Activated gamma-delta T cell treated with anti-CD3 and anti-CD28 coated beads, Interleukin-2, amount 50 U/mL, for 16 hours (primary cell): ENCODE measurements around the gene PICK1.

Experiments used
- DNase-seq: peaks from one replicate; pipeline ENCODE4 v3.0.0-alpha.2; 2020; ENCODE audit warnings: low read depth

The PICK1 gene

GRCh38 chr22:38056969-38057891, at the start of gene PICK1:
TSS of gene PICK1 (plus strand) at chr22:38057404. CDS start at chr22:38057810, 406 bp downstream.
- peak; percentile 59 for DNase-seq

DNA sequence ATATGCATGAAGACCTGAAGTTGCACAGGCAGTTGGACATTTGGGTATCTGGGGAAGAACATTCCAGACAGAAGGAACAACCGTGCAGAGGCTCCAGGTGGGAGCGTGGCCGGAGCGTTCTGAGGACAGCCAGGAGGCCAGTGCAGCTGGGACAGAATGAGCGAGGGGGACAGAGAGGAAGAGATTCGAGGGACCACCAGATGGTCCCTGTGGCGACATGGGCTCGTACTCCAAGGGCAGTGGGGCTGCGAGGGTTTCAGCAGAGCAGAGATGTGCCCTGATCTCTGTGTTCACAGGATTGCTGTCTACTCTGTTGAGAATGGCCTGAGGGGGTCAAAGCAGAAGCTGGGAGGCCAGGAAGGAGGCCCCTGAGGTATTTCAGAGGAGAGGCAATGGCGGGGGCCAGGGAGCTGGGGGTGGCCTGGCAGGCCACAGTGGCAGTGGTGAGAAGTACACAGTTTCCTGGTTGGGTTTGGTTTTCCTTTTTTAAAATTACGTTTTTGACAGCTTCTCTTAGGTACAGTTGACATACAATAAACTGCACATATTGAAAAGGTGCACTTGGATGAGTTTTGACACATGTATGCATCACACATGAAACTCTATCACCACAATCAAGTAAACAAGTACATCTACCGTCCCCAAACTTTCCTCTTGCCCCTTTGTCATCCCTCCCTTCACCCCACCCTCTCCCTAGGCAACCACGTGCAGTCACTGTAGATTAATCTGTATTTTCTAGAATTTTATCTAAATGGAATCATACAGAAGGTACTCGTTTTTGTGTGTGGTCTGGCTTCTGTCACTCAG, 48.0 kb upstream of the PICK1 start:
- no peak for DNase-seq

GRCh38 chr22:38012604-38013072, 44.6 kb upstream of the PICK1 start:
- no peak for DNase-seq

DNA sequence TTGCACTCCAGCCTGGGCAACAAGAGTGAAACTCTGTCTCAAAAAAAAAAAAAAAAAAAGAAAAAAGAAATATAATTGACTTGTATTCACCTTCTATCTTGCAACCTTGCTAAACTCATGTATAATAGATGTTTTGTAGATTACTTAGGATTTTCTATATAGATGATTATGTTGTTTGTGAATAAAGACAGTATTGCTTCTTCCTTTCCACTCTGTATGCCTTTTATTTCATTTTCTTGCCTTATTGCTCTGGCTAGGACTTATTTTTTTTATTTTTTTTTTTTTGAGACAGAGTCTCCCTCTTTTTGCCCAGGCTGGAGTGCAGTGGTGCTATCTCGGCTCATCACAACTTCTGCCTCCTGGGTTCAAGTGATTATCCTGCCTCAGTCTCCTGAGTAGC, 43.1 kb upstream of the PICK1 start:
- no peak for DNase-seq

DNA sequence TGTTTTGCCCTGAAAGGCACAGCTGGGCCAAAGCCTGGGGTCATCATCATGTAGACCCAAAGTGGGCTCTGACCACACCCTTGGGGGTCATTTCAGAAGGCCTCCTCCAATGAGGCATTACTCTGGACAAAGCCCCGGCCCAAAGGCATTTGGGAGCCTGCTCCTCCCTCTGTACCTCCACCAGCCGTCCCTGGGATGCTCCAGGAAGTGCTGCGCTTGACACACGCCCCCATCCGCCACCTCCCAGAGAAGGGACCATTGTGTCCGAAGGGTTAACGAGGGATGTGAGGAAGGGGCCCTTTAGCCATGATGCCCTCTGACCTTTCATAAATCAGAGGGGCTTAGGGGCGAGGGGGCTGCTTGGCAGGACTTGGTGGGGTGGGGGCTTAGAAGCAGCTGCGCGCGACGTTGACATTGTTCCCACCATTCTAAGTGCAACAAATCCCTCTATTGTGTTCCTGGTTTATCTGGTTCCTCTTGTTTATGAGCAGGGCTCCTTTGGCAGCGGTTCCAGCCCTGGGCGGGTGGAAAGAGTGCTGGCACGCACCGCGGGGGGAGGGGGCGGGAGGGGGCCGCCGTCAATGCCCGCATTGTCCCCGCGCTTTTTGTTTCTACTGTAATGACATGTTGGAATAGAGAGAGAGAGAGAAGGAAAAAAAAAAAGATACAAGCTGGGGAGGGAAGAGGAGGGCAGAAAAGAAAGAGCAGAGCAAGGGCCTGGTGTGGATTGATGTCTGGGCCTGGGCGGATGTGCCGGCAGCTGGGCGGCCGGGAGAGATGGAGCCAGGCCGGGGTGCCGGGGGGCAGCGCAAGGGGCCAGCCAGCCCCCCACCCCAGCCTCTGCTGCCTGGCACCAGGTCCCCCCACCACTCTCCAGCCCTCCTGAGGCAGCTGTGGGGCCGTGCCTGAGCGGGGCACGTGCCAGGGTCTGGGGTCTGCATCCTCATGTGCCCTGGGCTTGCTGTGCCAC, 40.7 kb upstream of the PICK1 start:
- no peak for DNase-seq

- DNase-seq = no peak
These were observed 39.8 kb upstream of the PICK1 start for GRCh38 chr22:38017272-38017920.

- DNase-seq = no peak
These were observed 39.0 kb upstream of the PICK1 start for GRCh38 chr22:38017939-38018885.

DNA sequence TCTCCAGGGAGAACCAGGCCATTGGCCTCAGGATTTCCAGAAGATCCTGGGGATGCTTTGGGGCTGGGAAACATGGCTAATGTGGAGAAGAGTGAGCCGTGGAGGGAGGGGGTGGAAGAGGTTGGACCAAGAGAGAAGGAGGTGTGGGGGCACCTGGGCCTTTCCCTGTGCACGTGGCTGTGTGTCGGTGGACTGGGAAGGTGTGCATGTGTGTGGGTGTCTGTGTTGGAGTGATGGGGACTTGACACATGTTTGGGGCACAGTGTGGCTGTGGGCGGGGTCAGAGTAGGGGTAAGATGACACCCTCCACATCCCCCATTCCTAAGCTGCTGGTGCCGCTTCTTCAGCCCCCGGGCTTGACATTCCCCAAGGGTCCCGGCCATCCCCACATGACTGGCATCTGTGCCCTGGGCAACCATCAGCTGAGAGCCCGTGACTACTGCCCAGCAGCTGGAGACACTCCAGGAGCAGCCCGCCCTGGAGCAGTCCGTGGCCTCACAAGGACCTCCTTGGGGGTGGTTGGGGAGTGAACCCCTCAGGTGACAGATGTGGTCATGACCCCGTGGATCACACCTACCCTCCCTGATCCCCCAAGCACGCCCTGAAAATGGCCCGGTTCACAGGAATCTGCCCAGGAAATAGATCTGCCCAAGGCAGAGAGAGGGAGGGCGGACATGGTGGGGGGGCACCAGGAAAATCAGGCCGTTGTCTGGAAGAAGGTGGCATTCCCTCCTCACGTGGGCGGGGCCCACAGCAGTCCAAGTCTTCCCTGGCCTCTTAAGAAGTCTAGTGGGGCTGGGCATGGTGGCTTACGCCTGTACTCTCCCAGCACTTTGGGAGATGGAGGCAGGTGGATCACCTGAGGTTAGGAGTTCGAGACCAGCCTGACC, 38.0 kb upstream of the PICK1 start:
- no peak for DNase-seq

GRCh38 chr22:38021206-38021605, 36.0 kb upstream of the PICK1 start:
- DNase-seq = no peak

- no peak for DNase-seq
These were observed 34.2 kb upstream of the PICK1 start for GRCh38 chr22:38023045-38023444.

DNA sequence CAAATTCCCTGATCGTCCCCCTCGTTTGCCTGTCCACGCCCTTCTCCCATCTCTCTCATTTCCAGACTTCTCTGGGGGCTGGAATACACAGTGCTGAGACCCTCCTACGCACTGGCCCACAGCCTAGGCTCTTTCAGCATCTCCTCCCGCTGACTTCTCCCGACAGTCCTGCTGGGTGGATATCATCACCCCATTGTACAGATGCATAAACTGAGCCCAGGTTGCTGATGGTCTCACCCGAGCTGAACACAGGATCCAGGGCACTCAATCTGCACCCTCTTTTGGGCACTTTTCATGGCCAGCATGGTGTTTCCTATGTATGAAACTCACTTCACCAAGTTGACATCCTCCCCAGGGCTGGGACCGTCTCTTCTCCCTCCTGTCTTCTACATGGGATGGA, 31.7 kb upstream of the PICK1 start:
- no peak for DNase-seq

DNA sequence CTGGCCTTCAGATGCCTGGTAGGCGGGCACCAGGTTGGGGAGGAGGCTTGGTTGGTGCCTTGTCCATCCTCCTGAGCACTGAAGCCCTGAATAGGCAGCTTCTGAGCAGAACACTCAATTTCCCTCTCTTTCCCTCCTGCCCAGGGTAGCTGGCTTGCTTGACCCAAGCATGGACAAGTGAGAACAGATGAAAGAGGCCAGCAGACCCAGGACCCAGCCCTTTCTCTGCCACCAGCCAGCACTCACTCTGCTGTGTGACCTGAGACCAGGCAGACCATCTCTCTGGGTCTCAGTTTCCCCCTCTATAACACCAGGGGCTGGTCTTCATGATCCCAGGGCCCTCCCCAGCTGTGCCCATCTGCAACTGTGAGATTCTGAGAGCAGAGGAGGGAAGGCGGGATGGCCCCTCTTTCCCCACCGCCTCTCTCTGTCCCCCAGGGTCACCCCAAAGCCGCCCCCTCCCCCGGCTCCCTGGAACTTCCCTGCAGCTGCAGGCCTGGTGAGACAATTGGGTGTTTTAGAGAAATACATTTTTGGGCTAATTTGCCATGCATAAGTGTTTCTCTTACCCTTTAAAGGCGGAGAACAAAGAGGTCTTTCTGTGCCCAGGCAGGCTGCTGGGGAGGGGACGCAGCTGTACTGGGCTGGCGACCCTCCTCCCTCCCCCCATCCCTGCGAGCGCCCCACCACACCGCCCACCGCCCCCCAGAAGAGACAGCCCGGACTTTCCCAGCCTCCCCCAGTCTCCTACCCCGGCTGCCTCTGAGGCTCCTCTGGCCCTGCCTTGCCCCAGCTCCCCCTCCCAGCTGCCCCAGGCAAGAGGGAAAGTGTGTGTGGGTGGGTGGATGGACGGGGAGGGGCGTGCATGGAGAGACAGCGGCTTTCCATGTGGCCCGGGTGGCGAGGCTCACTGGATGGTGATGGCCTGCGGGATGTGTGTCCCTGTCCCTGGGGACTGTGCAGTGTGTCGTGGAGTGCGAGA, 30.8 kb upstream of the PICK1 start:
- no peak for DNase-seq

- DNase-seq = no peak
These were observed 29.7 kb upstream of the PICK1 start for GRCh38 chr22:38027487-38027886.

DNA sequence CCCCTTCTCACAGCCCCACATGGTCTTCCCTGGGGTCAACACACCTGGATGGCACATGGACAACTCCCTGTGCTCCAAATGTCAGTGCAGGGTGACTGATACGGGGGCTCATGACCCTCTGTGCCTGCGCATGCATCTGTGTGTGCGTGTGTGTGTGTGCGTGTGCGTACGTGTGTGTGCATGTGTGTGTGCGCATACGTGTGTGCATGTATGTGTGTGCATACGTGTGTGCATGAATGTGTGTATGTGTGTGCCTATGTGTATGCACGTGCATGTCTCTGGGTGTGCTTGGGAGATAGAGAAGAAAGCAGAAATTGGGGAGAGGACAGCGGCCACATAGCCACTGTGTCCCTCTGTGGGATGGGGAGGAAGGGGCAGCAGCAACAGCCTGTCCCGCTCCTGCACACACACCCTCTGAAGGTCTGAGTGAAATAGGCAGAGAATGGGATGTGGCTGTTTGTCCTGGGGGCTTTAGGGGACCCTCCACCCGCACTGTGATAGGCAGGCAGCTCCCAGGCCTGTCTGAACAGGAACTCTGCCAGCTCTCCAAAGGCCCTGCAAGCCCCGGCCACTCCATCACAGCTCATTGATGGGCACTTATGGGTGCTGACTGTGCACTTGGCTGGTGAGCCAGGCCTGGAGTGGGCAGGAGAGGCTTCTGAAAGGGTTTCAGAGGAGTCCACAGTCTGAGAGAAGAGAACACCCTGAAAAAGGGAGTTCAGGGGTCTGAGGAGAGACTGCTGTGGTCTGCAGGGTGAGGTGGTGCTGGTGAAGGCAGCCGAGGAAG, 28.7 kb upstream of the PICK1 start:
- no peak for DNase-seq

DNA sequence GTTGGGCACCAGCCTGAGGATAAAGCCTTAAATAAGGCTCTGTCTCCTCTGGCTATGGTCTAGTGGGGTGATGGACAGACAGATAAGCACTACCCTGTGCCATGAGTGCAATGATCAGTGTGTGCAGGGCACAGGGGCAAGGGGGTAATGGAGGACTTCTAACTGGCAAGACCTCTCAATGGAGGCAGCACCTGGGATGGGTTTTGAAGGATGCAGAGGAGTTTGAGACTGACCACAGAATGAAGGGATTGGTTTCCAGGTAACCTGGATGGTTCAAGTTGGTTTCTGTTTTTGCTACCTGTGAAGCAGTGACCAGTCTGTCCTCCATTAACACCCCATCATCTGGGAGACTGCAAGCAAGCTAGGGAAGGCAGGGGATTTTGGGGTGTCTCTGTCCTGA, 27.8 kb upstream of the PICK1 start:
- no peak for DNase-seq

- DNase-seq = no peak
These were observed 27.3 kb upstream of the PICK1 start for GRCh38 chr22:38029901-38030300.
